ENCODE data around the gene MEX3D.

GRCh38 chr19:1554968-1555367 lies 13.2 kb downstream of the MEX3D start:
- TF ChIP-seq, protein P1, sequence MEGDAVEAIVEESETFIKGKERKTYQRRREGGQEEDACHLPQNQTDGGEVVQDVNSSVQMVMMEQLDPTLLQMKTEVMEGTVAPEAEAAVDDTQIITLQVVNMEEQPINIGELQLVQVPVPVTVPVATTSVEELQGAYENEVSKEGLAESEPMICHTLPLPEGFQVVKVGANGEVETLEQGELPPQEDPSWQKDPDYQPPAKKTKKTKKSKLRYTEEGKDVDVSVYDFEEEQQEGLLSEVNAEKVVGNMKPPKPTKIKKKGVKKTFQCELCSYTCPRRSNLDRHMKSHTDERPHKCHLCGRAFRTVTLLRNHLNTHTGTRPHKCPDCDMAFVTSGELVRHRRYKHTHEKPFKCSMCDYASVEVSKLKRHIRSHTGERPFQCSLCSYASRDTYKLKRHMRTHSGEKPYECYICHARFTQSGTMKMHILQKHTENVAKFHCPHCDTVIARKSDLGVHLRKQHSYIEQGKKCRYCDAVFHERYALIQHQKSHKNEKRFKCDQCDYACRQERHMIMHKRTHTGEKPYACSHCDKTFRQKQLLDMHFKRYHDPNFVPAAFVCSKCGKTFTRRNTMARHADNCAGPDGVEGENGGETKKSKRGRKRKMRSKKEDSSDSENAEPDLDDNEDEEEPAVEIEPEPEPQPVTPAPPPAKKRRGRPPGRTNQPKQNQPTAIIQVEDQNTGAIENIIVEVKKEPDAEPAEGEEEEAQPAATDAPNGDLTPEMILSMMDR (conservative IDR thresholded peaks at IDR 0.05), result no peak
- no peak for TF ChIP-seq ZFX (IDR thresholded peaks at IDR 0.05)

Measured in C4-2B (cell line).